Mesodermal cell (in vitro differentiated cells): Measurements from ENCODE around the gene TDP1.

Experiments
- H3K27ac ChIP-seq: 2 replicates; pipeline ENCODE4 v1.7.0; 2013; ENCODE audit warnings: mild to moderate bottlenecking, low read depth, low read length, moderate library complexity; ENCODE audit not compliant: severe bottlenecking
- H3K36me3 ChIP-seq: 2 replicates; pipeline ENCODE4 v1.7.1; 2013; ENCODE audit warnings: mild to moderate bottlenecking, low read length, moderate library complexity; ENCODE audit not compliant: control insufficient read depth, insufficient read depth
- H3K4me1 ChIP-seq: one replicate; pipeline ENCODE4 v1.7.1; 2013; ENCODE audit warnings: mild to moderate bottlenecking, low read length; ENCODE audit not compliant: insufficient read depth, control insufficient read depth, poor library complexity, severe bottlenecking
- H3K4me3 ChIP-seq: 2 replicates; pipeline ENCODE4 v1.7.0; 2013; ENCODE audit warnings: low read length, control low read depth, mild to moderate bottlenecking; ENCODE audit not compliant: insufficient read depth, poor library complexity, severe bottlenecking; ENCODE audit errors: extremely low read depth
- H3K9me3 ChIP-seq: 2 replicates; pipeline ENCODE4 v1.7.1; 2013; ENCODE audit warnings: mild to moderate bottlenecking, low read length, moderate library complexity; ENCODE audit not compliant: control insufficient read depth
- WGBS, 2 experiments: methylation state at CpG; one replicate each; pipeline ENCODE4 v1.1.5; 2013; ENCODE audit warnings: missing lambda C conversion rate in 2 of 2; ENCODE audit not compliant: insufficient coverage in 2 of 2; 5-methylcytosine and 5-hydroxymethylcytosine counted together

The TDP1 gene

GRCh38 chr14:89990218-89990617 lies 34.5 kb downstream of the TDP1 start:
- Histone ChIP-seq H3K4me1 (no peaks in the 10 kb centered on the region), H3K9me3 (no peaks in the 10 kb centered on the region), H3K4me3 (no peak overlapping the region), H3K36me3 (peaks cover 81% of the 10 kb centered on the region), H3K27ac (no peak overlapping the region)
- WGBS, 2 experiments: 80 to 100% methylated on average over 1 of the region's 5 CpGs

- no peak overlapping the region for H3K27ac ChIP-seq
- peaks cover 79% of the 10 kb centered on the region for H3K36me3 ChIP-seq
- H3K4me3 ChIP-seq: no peak overlapping the region
- 63 to 100% methylated on average over 1 to 2 of the region's 2 CpGs for WGBS, 2 experiments
- H3K4me1 ChIP-seq: no peaks in the 10 kb centered on the region
- H3K9me3 ChIP-seq: no peaks in the 10 kb centered on the region
Measured at GRCh38 chr14:89990623-89991275, 35.0 kb downstream of the TDP1 start.

DNA sequence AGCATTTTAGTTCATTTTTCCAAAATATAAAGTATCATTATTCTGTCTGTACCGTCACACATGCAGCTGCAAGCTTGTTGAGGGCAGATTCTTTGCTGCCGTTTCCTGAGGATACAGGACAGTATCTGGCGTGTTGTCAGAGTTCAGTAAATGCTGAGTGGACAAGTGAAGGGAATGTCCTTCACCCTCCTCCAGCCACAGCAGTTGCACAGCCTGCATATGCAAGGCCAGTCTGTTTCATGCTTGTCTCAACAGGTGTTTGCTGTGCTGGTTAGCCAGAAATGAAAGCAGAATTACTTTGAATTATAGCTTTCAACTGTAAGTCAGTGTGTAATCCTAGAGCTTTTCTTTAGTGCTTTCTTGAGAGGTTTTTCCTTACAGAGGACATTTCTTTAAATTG lies 36.5 kb downstream of the TDP1 start:
- no peaks in the 10 kb centered on the region for H3K4me1 ChIP-seq
- peaks cover 77% of the 10 kb centered on the region for H3K36me3 ChIP-seq
- no peak overlapping the region for H3K4me3 ChIP-seq
- H3K27ac ChIP-seq: no peak overlapping the region
- 95 to 96% methylated on average over 3 of the region's 3 CpGs for WGBS, 2 experiments
- no peaks in the 10 kb centered on the region for H3K9me3 ChIP-seq

DNA sequence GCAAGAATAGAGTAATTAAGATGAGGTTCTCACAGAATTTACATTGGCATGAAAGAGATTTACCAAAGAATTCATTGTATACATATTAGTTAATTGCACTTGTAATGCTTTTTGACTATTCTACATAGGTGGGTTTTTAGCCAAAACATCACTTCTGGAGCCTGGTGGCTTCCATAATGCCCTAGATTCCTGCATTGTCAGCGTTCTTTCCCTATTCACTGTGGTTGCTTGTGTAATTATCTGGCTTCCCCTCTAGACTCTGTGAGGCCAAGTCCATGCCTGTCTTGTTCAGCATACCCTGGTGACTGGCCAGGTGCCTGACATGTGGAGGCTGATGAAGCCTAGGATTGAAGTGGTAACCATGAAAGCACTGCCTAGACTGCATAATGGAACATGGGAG lies 41.2 kb downstream of the TDP1 start:
- Histone ChIP-seq H3K9me3 (no peaks in the 10 kb centered on the region), H3K4me3 (no peak overlapping the region), H3K27ac (no peak overlapping the region), H3K4me1 (no peaks in the 10 kb centered on the region), H3K36me3 (peaks cover 69% of the 10 kb centered on the region)
- 80% methylated on average over 1 of the region's 1 CpG; no CpG with 5 or more reads in 1 of the 2 experiments for WGBS, 2 experiments

DNA sequence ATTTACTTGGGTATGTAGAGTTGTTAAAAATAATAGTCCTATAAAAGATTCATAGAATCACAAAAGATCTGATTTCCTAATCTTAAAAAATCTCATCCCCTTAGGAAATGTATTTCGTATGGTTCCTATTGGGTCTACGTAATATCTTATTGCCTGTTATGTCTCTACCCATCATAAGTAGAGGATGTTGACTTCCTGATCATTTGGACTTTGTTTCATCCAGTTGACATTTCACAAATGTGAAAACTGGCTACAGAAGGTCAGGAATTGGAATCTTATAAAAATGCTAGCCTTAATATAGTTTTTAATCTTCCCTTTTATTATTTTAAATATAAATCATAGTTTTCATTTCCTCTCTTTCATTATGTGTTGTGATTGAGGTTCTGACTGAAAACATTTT lies 45.2 kb downstream of the TDP1 start:
- Histone ChIP-seq H3K4me3 (no peak overlapping the region), H3K36me3 (peaks cover 70% of the 10 kb centered on the region), H3K9me3 (no peaks in the 10 kb centered on the region), H3K4me1 (no peaks in the 10 kb centered on the region), H3K27ac (no peak overlapping the region)
- 100% methylated on average over 1 of the region's 2 CpGs; no CpG with 5 or more reads in 1 of the 2 experiments for WGBS, 2 experiments

DNA sequence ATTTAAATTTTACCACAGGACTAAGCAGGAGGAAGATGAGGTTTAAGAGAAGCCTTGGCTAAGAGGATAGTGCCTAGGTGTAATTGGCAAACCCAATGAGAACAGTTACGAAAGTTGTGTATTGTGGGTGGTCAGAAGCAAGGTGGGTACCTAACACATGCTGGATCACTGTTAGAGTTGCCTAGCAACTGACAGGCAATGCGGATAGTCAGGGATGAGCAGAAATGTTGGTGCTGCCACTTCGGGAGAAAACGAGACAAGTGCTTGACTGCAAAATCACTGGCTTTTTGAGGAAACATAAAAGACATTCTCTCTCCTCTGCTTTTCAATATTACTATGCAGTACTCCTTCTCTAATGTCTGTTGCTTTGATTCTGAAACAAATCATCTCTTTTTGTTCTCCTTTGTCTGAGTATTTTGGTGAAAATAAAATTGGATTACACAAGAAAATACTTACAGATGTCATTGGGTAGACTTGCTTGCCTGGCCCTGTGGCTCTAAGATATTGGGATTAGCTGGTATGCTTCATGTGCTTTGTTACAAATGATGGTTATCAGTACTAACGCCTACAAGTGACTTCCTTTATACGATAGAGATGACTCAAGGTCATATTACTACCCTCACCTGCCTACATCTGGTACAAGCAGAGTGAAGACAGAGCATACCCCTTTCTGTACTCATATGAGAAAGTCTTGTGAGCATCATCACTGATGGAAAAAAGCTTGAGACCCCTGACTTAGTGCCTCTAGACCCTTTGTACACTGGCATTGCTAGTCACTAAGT lies 48.0 kb downstream of the TDP1 start:
- 87 to 99% methylated on average over 4 to 5 of the region's 6 CpGs for WGBS, 2 experiments
- Histone ChIP-seq H3K4me3 (no peak overlapping the region), H3K9me3 (no peaks in the 10 kb centered on the region), H3K27ac (no peak overlapping the region), H3K4me1 (no peaks in the 10 kb centered on the region), H3K36me3 (peaks cover 67% of the 10 kb centered on the region)

DNA sequence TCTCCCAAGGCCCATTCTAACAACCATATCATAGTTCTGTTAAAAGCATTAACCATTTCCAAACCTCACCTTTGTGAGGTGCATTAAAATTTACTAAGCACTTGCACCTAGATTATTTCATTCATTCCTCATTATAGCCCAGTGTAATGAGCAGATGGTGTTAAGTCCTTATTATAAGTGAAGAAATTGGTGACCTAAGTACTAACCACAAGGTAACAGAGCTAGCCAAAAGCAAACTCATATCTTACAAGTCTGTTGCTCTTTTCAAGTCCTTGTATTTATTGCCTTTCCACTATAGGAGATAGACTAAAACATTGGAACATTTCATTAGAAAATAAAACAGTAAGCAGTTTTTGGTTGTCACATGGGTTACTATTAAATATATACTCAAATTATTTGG lies 49.7 kb downstream of the TDP1 start:
- Histone ChIP-seq H3K4me3 (no peak overlapping the region), H3K27ac (no peak overlapping the region), H3K36me3 (peaks cover 73% of the 10 kb centered on the region), H3K9me3 (no peaks in the 10 kb centered on the region), H3K4me1 (no peaks in the 10 kb centered on the region)

GRCh38 chr14:90005939-90006530 lies 50.3 kb downstream of the TDP1 start:
- Histone ChIP-seq H3K36me3 (peaks cover 79% of the 10 kb centered on the region), H3K4me1 (no peaks in the 10 kb centered on the region), H3K9me3 (no peaks in the 10 kb centered on the region), H3K27ac (no peak overlapping the region), H3K4me3 (no peak overlapping the region)
- WGBS, 2 experiments: 97 to 100% methylated on average over 2 to 3 of the region's 3 CpGs

DNA sequence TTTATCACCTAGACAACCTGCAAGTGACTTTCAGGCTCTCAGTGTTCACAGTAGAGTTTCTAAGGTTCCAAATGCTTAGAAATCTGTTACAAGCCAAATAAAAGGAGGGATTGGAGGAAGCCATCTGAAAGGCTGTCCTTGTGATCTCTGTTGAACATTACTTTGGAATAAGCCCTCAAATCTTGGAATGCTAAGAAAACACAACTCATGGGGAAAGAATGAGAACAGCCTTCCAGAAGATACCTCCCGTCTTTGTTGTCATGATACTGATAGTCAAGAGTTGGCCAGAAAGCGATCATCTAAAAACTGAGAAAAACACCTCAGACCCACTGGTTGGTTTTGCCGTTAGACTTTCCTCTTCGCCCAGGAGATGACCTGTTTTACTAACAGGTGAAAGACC lies 61.6 kb downstream of the TDP1 start:
- Histone ChIP-seq H3K36me3 (peaks cover 79% of the 10 kb centered on the region), H3K27ac (no peak overlapping the region), H3K4me3 (no peak overlapping the region), H3K4me1 (peaks cover 7% of the 10 kb centered on the region), H3K9me3 (no peaks in the 10 kb centered on the region)
- 95 to 100% methylated on average over 4 of the region's 4 CpGs for WGBS, 2 experiments

DNA sequence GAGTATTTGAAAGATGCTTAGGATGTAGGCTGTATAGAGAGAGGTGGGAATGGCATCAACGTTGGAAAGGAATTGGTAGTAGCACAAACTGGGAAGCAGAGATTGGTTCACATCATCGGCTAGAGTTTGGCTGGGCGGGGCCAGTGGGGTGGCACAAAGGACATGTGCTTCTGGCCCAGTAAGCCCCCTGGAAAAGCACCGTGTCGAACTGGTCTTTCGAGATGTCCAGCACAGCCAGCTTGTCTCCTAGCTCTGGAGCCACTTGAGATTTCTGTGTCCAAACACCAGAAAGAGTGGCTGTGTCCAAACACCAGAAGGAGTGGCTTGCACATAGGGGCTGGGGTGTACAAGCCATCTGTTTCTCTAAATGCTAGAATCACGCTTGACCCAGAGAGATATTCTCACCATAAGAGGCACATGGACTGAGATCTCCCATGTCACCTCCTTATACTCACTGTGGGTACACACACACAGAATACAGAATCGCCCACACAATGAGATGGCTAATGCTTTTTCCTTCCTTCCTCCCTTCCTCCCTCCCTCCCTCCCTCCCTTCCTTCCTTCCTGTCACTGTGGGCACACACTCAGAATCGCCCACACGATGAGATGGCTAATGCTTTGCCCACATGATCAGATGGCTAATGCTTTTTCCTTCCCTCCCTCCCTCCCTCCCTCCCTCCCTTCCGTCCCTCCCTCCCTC lies 64.2 kb downstream of the TDP1 start:
- Histone ChIP-seq H3K4me1 (peaks cover 13% of the 10 kb centered on the region), H3K9me3 (no peaks in the 10 kb centered on the region), H3K36me3 (peaks cover 74% of the 10 kb centered on the region), H3K4me3 (no peak overlapping the region), H3K27ac (no peak overlapping the region)
- WGBS, 2 experiments: 96 to 98% methylated on average over 8 to 10 of the region's 11 CpGs
